Dermis microvascular lymphatic vessel endothelial cell (primary cell): Measurements from ENCODE around the gene OTUD6A. TPM values are rescaled to one million over a fixed set of nuclear protein-coding genes. Genes with fewer than 3 reads are reported as not detected.
A peak's percentile ranks its signal among the peaks of the same experiment; 100 is the strongest.

Source experiments
- DNase-seq, 2 donors: peaks; one replicate each; pipeline versions ENCODE4 v3.0.0 to v3.0.0-alpha.2; 2010; ENCODE audit warnings: low read depth in 2 of 2
- total RNA-seq: library from RNA; depleted of rRNA; stranded (reverse); fragments of >200 nt; gene quantifications from 2 replicates; pipeline ENCODE4 v1.2.1, GENCODE V29; 2014

OTUD6A gene
- total RNA-seq = not detected in 2 replicates

- no peak for DNase-seq
Observed at GRCh38 chrX:70062076-70062475, at the start of gene OTUD6A. Gene OTUD6A (plus strand): TSS chrX:70062457. CDS start chrX:70062525, 68 bp downstream.

GRCh38 chrX:70012756-70013155 is 49.5 kb upstream of the OTUD6A start:
- no peak for DNase-seq

GRCh38 chrX:70013466-70014381 is 48.5 kb upstream of the OTUD6A start:
- DNase-seq = no peak

- DNase-seq = no peak
Observed at GRCh38 chrX:70016513-70016912, 45.7 kb upstream of the OTUD6A start.

GRCh38 chrX:70022616-70023015 is 39.6 kb upstream of the OTUD6A start:
- DNase-seq = no peak

GRCh38 chrX:70025464-70025863 is 36.8 kb upstream of the OTUD6A start:
- peak in 1 of 2 donors; percentile 56 for DNase-seq

DNA sequence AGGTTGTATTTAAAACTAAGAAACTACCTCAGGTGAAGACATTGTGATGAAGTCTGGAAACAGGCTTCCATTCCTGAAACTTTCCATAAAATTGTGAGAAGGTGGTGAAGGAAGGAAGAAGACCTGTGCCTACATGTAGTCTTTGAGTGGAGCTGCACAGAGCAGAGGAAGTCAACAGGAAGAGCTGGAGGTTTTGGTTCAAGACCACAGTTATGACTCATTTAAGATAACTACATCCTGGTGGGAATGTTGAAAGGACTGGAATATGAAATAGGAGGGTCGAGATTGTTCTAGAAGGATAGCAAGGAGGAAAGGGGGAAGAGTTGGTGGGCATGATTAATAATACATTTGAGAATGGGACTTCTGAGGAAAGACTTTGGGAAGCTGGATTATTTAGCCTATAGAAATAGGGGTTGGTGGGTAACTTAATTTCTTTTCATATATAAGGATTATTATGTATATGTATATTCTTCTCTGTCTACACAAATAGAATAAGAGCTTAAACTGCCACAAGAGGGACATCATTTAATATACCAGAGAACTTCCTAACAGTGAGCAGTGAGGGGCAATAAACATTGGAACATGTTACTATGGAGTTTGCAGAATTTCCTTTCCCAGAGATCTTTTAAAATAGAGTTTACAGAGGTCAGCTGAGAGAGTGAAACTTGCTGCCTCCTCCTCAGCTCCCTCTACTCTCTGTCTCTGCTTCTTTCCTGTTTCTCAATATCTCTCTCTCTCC is 36.0 kb upstream of the OTUD6A start:
- peak in 1 of 2 donors; percentile 74 for DNase-seq

GRCh38 chrX:70026851-70027200 is 35.4 kb upstream of the OTUD6A start:
- peak in 1 of 2 donors; percentile 75 for DNase-seq

GRCh38 chrX:70029863-70030262 is 32.4 kb upstream of the OTUD6A start:
- no peak for DNase-seq

DNA sequence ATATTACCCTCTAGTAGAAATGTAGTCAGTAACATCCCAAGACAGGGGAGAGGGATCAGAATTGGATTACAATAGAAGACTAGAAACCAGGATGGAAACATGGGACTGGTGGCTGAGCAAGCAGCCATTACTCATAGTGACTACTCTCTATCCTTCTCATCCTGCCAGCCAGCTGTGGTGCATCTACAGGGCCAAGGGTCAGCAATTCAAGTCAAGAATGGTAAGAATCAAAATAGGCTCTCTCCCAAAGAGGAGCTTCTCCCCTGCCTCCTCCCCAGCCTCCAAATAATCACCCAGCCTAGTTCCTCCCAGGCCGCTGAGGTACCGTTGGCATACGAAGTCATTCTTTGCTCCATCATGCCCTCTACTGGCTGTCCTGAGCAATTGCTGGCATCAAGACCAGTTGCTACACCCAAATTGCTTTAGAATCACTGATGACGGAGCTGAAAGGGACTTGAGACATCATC is 31.9 kb upstream of the OTUD6A start:
- peak; percentile 36 to 58 for DNase-seq

DNA sequence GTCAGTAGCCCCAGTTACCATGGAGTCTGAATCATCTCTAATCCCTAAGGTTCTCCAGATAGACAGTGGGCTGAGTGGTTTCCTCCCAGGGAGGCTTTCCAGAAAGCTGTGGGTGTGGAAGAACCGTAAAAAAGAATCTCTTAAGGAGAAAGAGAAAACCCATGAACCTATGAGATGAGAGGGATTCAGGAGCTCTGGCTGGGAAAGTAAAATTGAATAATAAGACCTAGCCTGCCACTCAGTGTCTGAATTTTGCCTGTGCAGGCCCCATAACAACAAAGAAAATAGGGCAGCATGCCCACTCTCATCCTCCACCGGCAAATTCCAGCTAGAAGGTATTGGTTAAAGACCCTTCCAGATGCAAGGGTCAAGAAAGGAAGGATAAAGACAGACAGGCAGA is 29.5 kb upstream of the OTUD6A start:
- DNase-seq = no peak

- DNase-seq = peak; percentile 31 to 53
Observed at GRCh38 chrX:70033348-70034051, 28.8 kb upstream of the OTUD6A start.

DNA sequence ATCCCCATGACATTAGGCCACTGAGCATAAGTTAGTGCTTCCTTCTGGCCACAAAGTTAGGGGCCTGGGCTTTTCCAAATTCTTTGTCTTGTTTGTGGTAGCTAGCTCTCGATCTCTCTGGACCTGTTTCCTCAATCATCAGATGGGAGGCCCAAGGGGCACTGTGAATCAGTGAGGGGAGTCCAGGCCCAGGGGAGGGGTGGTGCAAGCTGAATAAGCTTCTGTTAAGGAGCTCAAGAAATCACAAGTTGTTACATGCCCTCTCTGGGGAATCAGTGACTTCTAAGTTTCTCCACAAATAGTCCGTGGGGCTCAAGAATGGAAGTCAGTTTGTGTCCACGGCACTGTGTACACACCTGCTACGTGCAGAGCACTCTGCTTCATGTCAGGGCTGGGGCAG is 27.6 kb upstream of the OTUD6A start:
- no peak for DNase-seq

DNA sequence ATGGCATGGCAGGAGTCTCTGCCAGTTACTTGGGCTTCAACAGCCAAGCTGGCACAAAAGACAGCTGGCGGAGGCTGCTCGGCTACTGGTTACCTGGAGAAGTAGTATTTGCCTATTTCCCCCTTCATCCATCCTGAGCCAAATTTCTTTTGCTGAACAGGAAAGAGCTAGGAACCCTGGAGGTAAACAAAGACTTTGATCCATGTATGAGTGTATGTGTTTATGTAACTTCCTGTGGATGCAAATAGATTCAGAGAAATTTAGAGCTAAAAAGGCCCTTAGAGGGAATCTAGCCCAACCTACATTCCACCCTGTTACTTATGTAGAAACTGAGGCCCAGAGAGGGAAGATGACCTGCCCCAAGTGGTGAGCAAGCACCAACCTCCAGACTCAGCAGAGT is 23.7 kb upstream of the OTUD6A start:
- no peak for DNase-seq

DNA sequence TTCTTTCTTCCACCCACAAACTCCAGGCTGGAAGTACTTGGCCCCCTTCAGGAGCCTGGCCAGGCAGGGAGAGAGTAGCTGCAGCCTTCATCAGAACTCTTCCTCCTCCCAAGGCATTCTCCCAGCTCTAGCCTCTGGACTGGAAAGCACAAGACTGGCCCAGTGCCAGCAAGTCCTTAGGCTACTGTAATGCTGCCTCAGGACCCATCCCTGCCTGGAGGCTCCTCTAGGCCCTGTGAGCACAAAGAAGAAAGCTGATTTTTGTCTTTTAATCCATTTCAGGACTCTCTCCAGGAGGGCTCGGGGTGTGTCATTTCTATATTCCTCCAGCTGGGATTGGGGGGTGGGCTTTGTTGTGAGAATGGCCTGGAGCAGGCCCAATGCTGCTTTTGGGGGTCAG is 23.3 kb upstream of the OTUD6A start:
- no peak for DNase-seq

DNA sequence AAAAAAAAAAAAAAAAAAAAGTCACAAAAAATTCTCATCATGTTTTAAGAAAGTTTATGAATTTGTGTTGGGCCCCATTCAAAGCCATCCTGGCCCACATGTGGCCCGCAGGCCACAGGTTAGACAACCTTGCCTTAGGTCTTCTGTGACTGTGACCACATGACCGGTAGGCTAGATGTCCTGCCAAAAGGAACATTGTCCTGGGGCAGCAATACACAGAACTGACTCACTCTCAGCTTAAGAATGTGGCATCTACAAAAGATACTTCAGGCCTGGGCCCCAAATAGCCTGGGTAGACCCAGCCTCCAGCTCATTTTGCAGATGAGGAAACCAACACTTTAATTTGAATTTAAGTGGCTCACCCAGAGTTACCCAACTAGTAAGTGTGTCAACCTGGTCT is 22.5 kb upstream of the OTUD6A start:
- no peak for DNase-seq

DNA sequence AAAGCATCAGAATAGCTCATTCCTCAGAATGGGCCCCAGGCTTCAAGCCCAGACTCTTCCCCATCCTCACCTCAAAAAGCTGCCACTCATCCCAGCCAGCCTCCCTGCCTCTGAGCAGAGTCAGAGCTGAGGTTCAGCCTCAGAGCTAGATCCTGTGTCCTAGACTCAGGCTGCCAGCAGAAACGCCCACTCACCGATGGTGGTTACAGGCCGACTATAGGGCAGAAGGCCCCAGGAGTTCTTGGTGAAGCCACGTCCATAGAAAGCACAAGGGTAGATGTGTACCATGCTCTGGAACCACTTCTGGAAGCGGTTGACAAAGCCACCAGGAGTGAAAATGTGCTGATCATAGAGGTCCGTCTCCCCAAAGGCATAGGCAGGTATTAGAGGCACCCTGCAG is 20.3 kb upstream of the OTUD6A start:
- DNase-seq = no peak

- DNase-seq = no peak
Observed at GRCh38 chrX:70042399-70043371, 19.6 kb upstream of the OTUD6A start.

DNA sequence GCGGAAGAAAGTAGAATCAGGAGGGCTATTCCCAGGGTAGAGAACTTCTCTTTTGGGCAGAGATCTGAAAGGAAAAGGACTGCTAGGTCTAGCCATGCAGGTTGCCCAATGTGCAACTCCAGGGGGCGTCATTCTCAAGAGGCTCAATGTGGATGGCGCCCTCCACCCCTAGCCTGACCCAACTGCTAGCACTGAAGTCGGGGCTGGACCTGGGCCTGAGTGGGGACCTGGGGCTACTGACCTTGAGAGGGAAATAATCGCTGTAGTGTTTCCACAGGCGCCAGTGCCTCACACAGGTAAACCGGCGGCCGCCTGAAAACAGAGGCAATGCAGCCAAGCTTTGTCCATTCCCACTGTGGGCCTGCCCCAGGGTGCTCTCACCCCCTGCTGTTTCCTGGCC is 18.6 kb upstream of the OTUD6A start:
- DNase-seq = no peak

DNA sequence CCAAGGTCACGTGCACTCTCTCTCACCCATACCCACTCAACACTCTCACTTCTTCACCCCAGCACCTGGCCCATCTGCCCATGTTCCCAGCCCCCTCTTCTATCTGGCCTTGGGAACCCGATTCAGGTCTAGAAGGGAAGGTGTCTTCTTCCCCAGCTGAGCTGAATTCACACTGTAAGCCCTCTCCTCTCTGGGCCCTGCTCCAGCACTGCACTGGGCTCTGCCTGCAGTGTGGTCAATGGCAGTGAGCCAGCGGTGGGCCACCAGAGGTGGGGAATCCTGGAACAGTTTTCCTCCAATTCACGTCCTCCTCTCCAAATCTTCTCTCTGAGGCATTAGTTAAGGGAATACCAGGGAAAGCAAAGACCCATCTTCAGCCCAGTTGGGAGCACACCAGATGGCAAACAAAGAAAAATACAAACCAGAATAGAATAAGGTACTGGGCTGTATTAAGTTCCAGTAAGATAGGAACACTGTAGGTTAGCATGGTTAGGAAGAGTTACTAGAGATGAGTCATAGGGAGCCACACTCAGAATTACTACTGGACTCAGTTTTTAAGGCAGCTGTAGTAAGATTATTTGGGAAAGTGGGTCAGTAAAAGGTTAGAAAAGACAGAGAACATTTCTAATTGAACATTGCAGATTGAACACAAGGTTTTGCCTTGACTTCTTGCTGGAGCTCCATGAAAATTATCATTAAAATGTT is 17.6 kb upstream of the OTUD6A start:
- peak in 1 of 2 donors; percentile 25 for DNase-seq
